Astrocyte (in vitro differentiated cells and primary cell): ENCODE results near the gene NELFA. TPM values are rescaled to one million over a fixed set of nuclear protein-coding genes. Genes with fewer than 3 reads are reported as not detected.
"Not testable (repeated sequence)": the region's sequence is repeated elsewhere in the genome, so short reads cannot be mapped to it uniquely, and the experiment has no call there.

Source experiments
- DNase-seq: peaks from one replicate; pipeline ENCODE4 v3.0.0-alpha.2; 2010; ENCODE audit warnings: low read depth
- FAIRE-seq: peaks from 2 replicates; lab custom pipeline; 2011; peaks lifted over from hg19 to GRCh38; lab: Jason Lieb, UNC
- H2AFZ ChIP-seq: 2 replicates; pipeline ENCODE4 v1.6.0; 2012; ENCODE audit warnings: low read depth, low read length, inconsistent platforms
- H3K27ac ChIP-seq: 2 replicates; pipeline ENCODE4 v1.5.1; 2011; ENCODE audit warnings: low read depth, low read length, inconsistent platforms
- H3K27me3 ChIP-seq: 2 replicates; pipeline ENCODE4 v1.6.0; 2011; ENCODE audit warnings: low read length, inconsistent platforms; ENCODE audit not compliant: insufficient read depth
- H3K36me3 ChIP-seq: 2 replicates; pipeline ENCODE4 v1.5.1; 2011; ENCODE audit warnings: low read length, inconsistent platforms; ENCODE audit not compliant: insufficient read depth
- H3K4me1 ChIP-seq: 2 replicates; pipeline ENCODE4 v1.5.1; 2011; ENCODE audit warnings: low read length, inconsistent platforms; ENCODE audit not compliant: insufficient read depth
- H3K4me2 ChIP-seq: 2 replicates; pipeline ENCODE4 v1.6.0; 2012; ENCODE audit warnings: low read length, inconsistent platforms
- H3K4me3 ChIP-seq: 2 replicates; pipeline ENCODE4 v1.5.1; 2011; ENCODE audit warnings: low read depth, mild to moderate bottlenecking, low read length, inconsistent platforms; ENCODE audit not compliant: insufficient read depth
- H3K79me2 ChIP-seq: 2 replicates; pipeline ENCODE4 v1.6.0; 2012; ENCODE audit warnings: mild to moderate bottlenecking, low read length, inconsistent platforms; ENCODE audit not compliant: insufficient read depth
- H3K9ac ChIP-seq: 2 replicates; pipeline ENCODE4 v1.6.0; 2012; ENCODE audit warnings: mild to moderate bottlenecking, low read length, inconsistent platforms
- H3K9me3 ChIP-seq: 2 replicates; pipeline ENCODE4 v1.5.1; 2012; ENCODE audit warnings: low read depth, mild to moderate bottlenecking, low read length, inconsistent platforms; ENCODE audit not compliant: insufficient read depth
- H4K20me1 ChIP-seq: 2 replicates; pipeline ENCODE4 v1.6.0; 2012; ENCODE audit warnings: low read length, inconsistent platforms; ENCODE audit not compliant: insufficient read depth
- H3K27ac Mint-ChIP-seq: one replicate; pipeline ENCODE4 v1.8.0; 2021; ENCODE audit warnings: mild to moderate bottlenecking, mixed read lengths; ENCODE audit not compliant: unreplicated experiment
- H3K27me3 Mint-ChIP-seq: one replicate; pipeline ENCODE4 v1.8.0; 2021; ENCODE audit warnings: low read depth, mixed read lengths; ENCODE audit not compliant: unreplicated experiment
- H3K36me3 Mint-ChIP-seq: one replicate; pipeline ENCODE4 v1.8.0; 2021; ENCODE audit warnings: low read depth, mixed read lengths; ENCODE audit not compliant: unreplicated experiment
- H3K4me1 Mint-ChIP-seq: one replicate; pipeline ENCODE4 v1.8.0; 2021; ENCODE audit warnings: low read depth, mixed read lengths; ENCODE audit not compliant: unreplicated experiment
- H3K4me3 Mint-ChIP-seq: one replicate; pipeline ENCODE4 v1.8.0; 2021; ENCODE audit warnings: mild to moderate bottlenecking, moderate library complexity, mixed read lengths; ENCODE audit not compliant: unreplicated experiment
- H3K9me3 Mint-ChIP-seq: one replicate; pipeline ENCODE4 v1.8.0; 2021; ENCODE audit warnings: mild to moderate bottlenecking, mixed read lengths; ENCODE audit not compliant: unreplicated experiment
- EZH2 ChIP-seq: IDR thresholded peaks from 2 replicates; pipeline ENCODE4 v1.6.1; 2012; ENCODE audit warnings: mild to moderate bottlenecking, low read length, inconsistent platforms; ENCODE audit not compliant: insufficient read depth
- total RNA-seq: library from RNA; stranded (reverse); gene quantifications from 2 replicates; pipeline ENCODE4 v1.2.1, GENCODE V29; 2021
- TF ChIP-seq, protein P1 (sequence below): IDR thresholded peaks from 2 replicates; pipeline ENCODE4 v1.5.1; 2011; ENCODE audit warnings: low read depth, mild to moderate bottlenecking, inconsistent platforms, low read length, moderate library complexity; ENCODE audit not compliant: insufficient read depth

Gene NELFA
- total RNA-seq, 1 donor from 2014 or later = 24.5 TPM

DNA sequence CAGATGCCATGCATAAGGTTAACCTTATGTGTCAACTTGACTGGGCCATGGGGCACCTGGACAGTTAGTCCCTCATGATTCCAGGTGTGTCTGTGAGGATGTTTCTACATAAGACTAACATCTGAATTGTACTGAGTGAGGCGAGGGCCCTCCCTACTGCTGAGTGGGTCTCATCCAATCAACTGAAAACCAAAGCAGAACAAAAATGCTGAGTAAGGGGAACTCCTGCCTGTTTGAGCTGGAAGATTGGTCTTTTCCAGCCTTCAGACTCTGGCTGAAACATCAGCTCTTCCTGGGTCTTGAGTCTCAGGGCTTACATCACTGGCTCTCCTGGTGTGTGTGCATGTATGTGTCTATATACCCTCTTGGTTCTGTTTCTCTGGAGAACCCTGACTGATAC, 13.8 kb downstream of the NELFA start:
- H3K79me2 ChIP-seq = peaks cover 76% of the 10 kb centered on the region
- DNase-seq (no peak), FAIRE-seq (no peak)
- H4K20me1 ChIP-seq = peaks cover 56% of the 10 kb centered on the region
- H3K36me3 ChIP-seq = no peaks in the 10 kb centered on the region
- H3K27ac Mint-ChIP-seq = peak overlapping the region; percentile 41
- peaks cover 9% of the 10 kb centered on the region for H3K9me3 Mint-ChIP-seq
- H3K27me3 Mint-ChIP-seq = no peaks in the 10 kb centered on the region
- no peak overlapping the region for H3K4me3 Mint-ChIP-seq
- H3K9ac ChIP-seq = no peak overlapping the region
- no peak overlapping the region for H2AFZ ChIP-seq
- H3K4me1 ChIP-seq = no peaks in the 10 kb centered on the region
- no peak for TF ChIP-seq EZH2
- TF ChIP-seq, protein P1, sequence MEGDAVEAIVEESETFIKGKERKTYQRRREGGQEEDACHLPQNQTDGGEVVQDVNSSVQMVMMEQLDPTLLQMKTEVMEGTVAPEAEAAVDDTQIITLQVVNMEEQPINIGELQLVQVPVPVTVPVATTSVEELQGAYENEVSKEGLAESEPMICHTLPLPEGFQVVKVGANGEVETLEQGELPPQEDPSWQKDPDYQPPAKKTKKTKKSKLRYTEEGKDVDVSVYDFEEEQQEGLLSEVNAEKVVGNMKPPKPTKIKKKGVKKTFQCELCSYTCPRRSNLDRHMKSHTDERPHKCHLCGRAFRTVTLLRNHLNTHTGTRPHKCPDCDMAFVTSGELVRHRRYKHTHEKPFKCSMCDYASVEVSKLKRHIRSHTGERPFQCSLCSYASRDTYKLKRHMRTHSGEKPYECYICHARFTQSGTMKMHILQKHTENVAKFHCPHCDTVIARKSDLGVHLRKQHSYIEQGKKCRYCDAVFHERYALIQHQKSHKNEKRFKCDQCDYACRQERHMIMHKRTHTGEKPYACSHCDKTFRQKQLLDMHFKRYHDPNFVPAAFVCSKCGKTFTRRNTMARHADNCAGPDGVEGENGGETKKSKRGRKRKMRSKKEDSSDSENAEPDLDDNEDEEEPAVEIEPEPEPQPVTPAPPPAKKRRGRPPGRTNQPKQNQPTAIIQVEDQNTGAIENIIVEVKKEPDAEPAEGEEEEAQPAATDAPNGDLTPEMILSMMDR = no peak
- peaks cover 6% of the 10 kb centered on the region for H3K4me1 Mint-ChIP-seq
- H3K9me3 ChIP-seq = no peaks in the 10 kb centered on the region
- H3K4me2 ChIP-seq = no peak overlapping the region
- no peak overlapping the region for H3K4me3 ChIP-seq
- H3K36me3 Mint-ChIP-seq = peaks cover 34% of the 10 kb centered on the region
- H3K27ac ChIP-seq = no peak overlapping the region
- no peaks in the 10 kb centered on the region for H3K27me3 ChIP-seq

DNA sequence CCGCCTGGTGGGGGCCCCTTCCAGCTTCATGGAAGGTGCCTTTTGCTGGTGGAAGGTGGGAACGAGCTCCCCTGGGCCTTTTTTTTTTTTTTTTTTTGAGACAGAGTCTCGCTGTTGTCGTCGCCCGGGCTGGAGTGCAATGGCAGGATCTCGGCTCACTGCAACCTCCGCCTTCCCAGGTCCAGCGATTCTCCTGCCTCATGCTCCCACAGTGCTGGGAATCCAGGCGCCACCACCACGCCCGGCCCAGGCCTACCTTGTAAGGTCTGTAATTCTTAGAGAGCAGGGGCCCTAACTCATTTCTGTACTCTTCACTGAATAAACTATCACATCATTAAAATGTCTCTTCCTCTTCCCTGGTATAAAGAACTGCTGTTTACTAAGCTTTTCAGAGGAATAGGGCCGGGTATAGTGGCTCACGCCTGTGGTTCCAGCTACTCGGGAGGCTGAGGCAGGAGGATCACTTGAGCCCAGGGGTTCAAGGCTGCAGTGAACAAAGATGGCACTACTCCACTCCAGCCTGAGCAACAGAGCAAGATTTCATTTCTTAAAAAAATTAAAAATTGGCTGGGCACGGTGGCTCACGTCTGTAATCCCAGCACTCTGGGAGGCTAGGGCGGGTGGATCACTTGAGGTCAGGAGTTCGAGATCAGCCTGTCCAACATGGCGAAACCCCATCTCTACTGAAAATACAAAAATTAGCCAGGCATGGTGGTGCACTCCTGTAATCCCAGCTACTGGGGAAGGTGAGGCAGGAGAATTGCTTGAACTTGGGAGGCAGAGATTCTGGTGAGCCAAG, 14.9 kb downstream of the NELFA start:
- not testable (repeated sequence) for H3K27me3 ChIP-seq, H3K27me3 Mint-ChIP-seq, H3K4me1 Mint-ChIP-seq, H2AFZ ChIP-seq, DNase-seq, H3K4me3 ChIP-seq, H3K27ac Mint-ChIP-seq, H3K36me3 ChIP-seq, H3K9ac ChIP-seq, H3K9me3 Mint-ChIP-seq, H3K27ac ChIP-seq, H3K9me3 ChIP-seq, FAIRE-seq, H3K4me3 Mint-ChIP-seq, H3K4me2 ChIP-seq, H3K4me1 ChIP-seq
- peaks cover 52% of the 10 kb centered on the region for H4K20me1 ChIP-seq
- H3K36me3 Mint-ChIP-seq = peaks cover 33% of the 10 kb centered on the region
- H3K79me2 ChIP-seq = peaks cover 66% of the 10 kb centered on the region

DNA sequence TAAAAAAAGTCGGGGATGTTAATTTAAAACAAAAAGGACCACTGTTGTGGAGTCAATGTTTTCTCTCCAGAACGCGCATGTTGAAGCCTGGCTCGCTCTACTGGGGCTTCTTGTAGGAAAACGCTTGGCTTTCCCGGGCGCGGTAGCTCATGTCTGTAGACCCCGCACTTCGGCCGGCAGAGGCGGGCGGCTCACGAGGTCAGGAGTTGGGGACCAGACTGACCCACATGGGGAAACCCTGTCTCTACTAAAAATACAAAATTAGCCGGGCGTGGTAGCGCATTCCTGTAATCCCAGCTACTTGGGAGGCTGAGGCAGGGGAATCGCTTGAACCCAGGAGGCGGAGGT, 15.6 kb downstream of the NELFA start:
- H3K27me3 Mint-ChIP-seq = no peaks in the 10 kb centered on the region
- TF ChIP-seq EZH2 = no peak
- TF ChIP-seq, protein P1 = no peak
- peaks cover 6% of the 10 kb centered on the region for H3K36me3 ChIP-seq
- peaks cover 47% of the 10 kb centered on the region for H4K20me1 ChIP-seq
- peaks cover 28% of the 10 kb centered on the region for H3K36me3 Mint-ChIP-seq
- H2AFZ ChIP-seq = no peak overlapping the region
- no peaks in the 10 kb centered on the region for H3K4me1 ChIP-seq
- H3K4me2 ChIP-seq = no peak overlapping the region
- no peak overlapping the region for H3K4me3 Mint-ChIP-seq
- H3K79me2 ChIP-seq = peaks cover 59% of the 10 kb centered on the region
- H3K9me3 ChIP-seq = no peaks in the 10 kb centered on the region
- FAIRE-seq (no peak), DNase-seq (no peak)
- H3K27me3 ChIP-seq = no peaks in the 10 kb centered on the region
- no peak overlapping the region for H3K9ac ChIP-seq
- no peak overlapping the region for H3K27ac ChIP-seq
- H3K9me3 Mint-ChIP-seq = peaks cover 3% of the 10 kb centered on the region
- H3K4me3 ChIP-seq = no peak overlapping the region
- peaks cover 2% of the 10 kb centered on the region for H3K4me1 Mint-ChIP-seq
- H3K27ac Mint-ChIP-seq = no peak overlapping the region
